Psoas muscle (tissue), 8 donors: ENCODE results near the gene CORO2B. TPM values are rescaled to one million over a fixed set of nuclear protein-coding genes. Genes with fewer than 3 reads are reported as not detected.

Source experiments
- ATAC-seq, 4 donors: fragments of 200-7000 bp; cut with Tn5 transposase; one replicate each; pipeline ENCODE4 v1.9.1; 2020; ENCODE audit warnings: moderate library complexity in 3 of 4, mild to moderate bottlenecking in 2 of 4
- DNase-seq, 2 donors: peaks; one replicate each; pipeline ENCODE4 v3.0.0-alpha.2; 2020
- H3K27ac ChIP-seq: fragments of 200-600 bp; one replicate; pipeline ENCODE4 v1.8.0; 2022
- H3K27me3 ChIP-seq, 3 donors: fragments of 200-600 bp in 1 of 3; one replicate each; pipeline versions ENCODE4 v1.6.1 to v1.8.0; 2013 to 2022; ENCODE audit warnings: low read length in 2 of 3, mild to moderate bottlenecking in 2 of 3, moderate library complexity in 1 of 3; ENCODE audit not compliant: insufficient read depth in 3 of 3
- H3K36me3 ChIP-seq, 2 donors: fragments of 200-600 bp in 1 of 2; one replicate each; pipeline versions ENCODE4 v1.6.1 to v1.8.0; 2013 to 2022; ENCODE audit warnings: low read depth in 1 of 2, mild to moderate bottlenecking in 1 of 2, moderate library complexity in 1 of 2; ENCODE audit not compliant: insufficient read depth in 1 of 2
- H3K4me1 ChIP-seq: fragments of 200-600 bp; one replicate; pipeline ENCODE4 v1.8.0; 2022
- H3K4me3 ChIP-seq: fragments of 200-600 bp; one replicate; pipeline ENCODE4 v1.8.0; 2022; ENCODE audit warnings: mild to moderate bottlenecking
- H3K9me3 ChIP-seq: fragments of 200-600 bp; one replicate; pipeline ENCODE4 v1.8.0; 2022
- CTCF ChIP-seq: fragments of 200-600 bp; IDR thresholded peaks from one replicate; pipeline ENCODE4 v1.8.0; 2022; ENCODE audit warnings: antibody characterized with exemption
- WGBS, 3 donors: extraction: QIAGEN DNeasy Blood & Tissue Kit; methylation state at CpG; one replicate each; pipeline versions ENCODE4 v1.1.6 to v1.1.7; 2013; 5-methylcytosine and 5-hydroxymethylcytosine counted together
- intact Hi-C, 2 donors: fragments of 100-400 bp; cut with DNase I; formaldehyde crosslinking; loops; one replicate each; pipeline versions ENCODE4 v1.11.0 to v1.14.2; 2022
- polyA plus RNA-seq, 3 donors: library from polyadenylated mRNA; stranded (reverse); fragments of 200-250 nt; gene quantifications; one replicate each; pipeline ENCODE4 v1.2.3, GENCODE V29; 2013
- total RNA-seq, 4 donors: library from RNA; stranded (reverse); fragmentation: NEBNext Ultra II Directional in 2 of 4; extraction: Animal tissue kit (Norgen Biotek cat#: 25700) in 2 of 4; gene quantifications; one replicate each; pipeline versions ENCODE4 v1.2.1 to v1.2.4, GENCODE V29; 2021 to 2023
- donor health status: healthy with polysubstance abuse.
- donor health status: DM: no; HTN: no; CAD: no; lungs with moderate emphysema.
- donor health status: Bipolar disorder and iron deficiency.
- donor health status: healthy.
- donor health status: DM: yes; HTN: yes; CAD: no.
- donor health status: DM: no; HTN: no; CAD: no.
- donor health status: DM: no; HTN: no; CAD: no.
- donor health status: DM: yes; HTN: yes; CAD: no.

Gene CORO2B
- total and polyA plus RNA-seq, 7 donors: 1.1 to 3.2 (median 2.0) TPM

DNA sequence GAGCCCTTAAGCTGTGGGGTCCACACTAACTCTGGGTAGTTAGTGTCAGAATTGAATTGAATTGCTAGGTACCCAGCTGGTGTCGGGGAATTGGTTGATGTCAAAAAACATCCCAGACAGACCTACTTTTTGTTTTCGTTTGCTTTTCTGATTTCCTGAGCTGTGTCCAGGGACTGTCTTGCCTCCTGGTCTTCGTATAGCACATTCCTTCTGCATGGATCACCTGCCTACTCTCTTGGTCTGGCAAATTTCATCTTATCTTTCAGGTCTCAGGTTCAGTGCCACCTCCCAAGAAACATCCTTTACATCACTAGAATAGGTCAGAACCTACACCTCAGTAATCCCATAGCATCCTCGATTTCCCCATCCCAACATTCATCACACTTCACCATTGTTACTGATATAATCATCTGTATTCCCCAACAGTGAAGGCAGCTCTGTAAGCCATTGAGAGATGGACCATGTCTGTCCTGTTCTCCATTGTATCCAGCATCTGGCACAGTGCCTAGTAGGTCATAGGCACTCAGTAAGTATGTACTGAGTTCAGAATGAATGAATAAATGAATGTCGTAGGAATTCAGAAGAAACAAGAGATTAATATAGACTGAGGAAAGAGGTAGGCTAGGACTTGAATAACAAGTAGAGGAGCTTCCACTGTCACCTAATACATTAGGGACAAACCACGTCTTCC lies 160.7 kb downstream of the CORO2B start:
- no peak overlapping the region for H3K4me3 ChIP-seq
- no peaks in the 10 kb centered on the region for H3K9me3 ChIP-seq
- DNase-seq (no peak), ATAC-seq (no peak)
- intact Hi-C loops: no loop called here
- no peak for TF ChIP-seq CTCF
- WGBS, 3 donors: 69 to 77% (median 73%) methylated on average over 6 of the region's 6 CpGs
- H3K4me1 ChIP-seq: no peaks in the 10 kb centered on the region
- H3K27me3 ChIP-seq: no peaks in the 10 kb centered on the region
- H3K27ac ChIP-seq: no peak overlapping the region
- no peaks in the 10 kb centered on the region for H3K36me3 ChIP-seq

DNA sequence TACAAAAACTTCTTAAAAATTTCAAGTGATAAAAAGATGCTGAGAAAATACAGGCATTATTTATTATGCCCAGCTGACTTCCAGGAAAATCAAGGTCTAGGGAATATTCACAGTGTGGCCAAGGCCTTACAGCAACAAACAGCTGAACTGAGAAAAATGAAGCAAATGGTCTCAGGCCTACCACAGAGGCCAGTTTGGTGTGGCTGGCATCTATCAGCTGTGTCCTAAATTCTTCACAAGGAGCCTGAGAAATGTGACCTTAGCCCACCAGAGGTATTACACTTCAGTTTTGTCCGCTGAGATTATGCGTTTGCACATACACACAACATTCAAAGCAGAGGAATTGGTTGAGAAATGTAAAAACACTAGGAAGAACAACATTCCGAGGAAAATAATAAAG lies 164.5 kb downstream of the CORO2B start:
- intact Hi-C loops: no loop called here
- Histone ChIP-seq H3K9me3 (no peaks in the 10 kb centered on the region), H3K27ac (no peak overlapping the region), H3K4me1 (no peaks in the 10 kb centered on the region), H3K36me3 (no peaks in the 10 kb centered on the region), H3K27me3 (no peaks in the 10 kb centered on the region), H3K4me3 (no peak overlapping the region)
- DNase-seq (no peak), ATAC-seq (no peak)
- no peak for TF ChIP-seq CTCF
- WGBS, 3 donors: 88 to 90% (median 89%) methylated on average over 3 of the region's 3 CpGs

GRCh38 chr15:68749365-68749764 lies 170.6 kb downstream of the CORO2B start:
- H3K36me3 ChIP-seq: no peaks in the 10 kb centered on the region
- no peak for TF ChIP-seq CTCF
- no peak overlapping the region for H3K4me3 ChIP-seq
- H3K9me3 ChIP-seq: no peaks in the 10 kb centered on the region
- no peaks in the 10 kb centered on the region for H3K4me1 ChIP-seq
- intact Hi-C loops: no loop called here
- no peak for DNase-seq
- no peak overlapping the region for H3K27ac ChIP-seq
- ATAC-seq: no peak
- H3K27me3 ChIP-seq: no peaks in the 10 kb centered on the region
- 59 to 70% (median 67%) methylated on average over 7 of the region's 7 CpGs for WGBS, 3 donors

- H3K36me3 ChIP-seq: no peaks in the 10 kb centered on the region
- H3K4me3 ChIP-seq: no peak overlapping the region
- WGBS, 3 donors: 13 to 30% (median 16%) methylated on average over 2 of the region's 2 CpGs
- intact Hi-C loops: no loop called here
- no peak for ATAC-seq
- DNase-seq: no peak
- H3K9me3 ChIP-seq: no peaks in the 10 kb centered on the region
- no peaks in the 10 kb centered on the region for H3K4me1 ChIP-seq
- H3K27ac ChIP-seq: no peak overlapping the region
- H3K27me3 ChIP-seq: no peaks in the 10 kb centered on the region
- no peak for TF ChIP-seq CTCF
Observed at GRCh38 chr15:68749793-68750192, 171.0 kb downstream of the CORO2B start.

GRCh38 chr15:68751622-68752021 lies 172.8 kb downstream of the CORO2B start:
- Histone ChIP-seq H3K27ac (no peak overlapping the region), H3K4me3 (no peak overlapping the region), H3K27me3 (no peaks in the 10 kb centered on the region), H3K36me3 (no peaks in the 10 kb centered on the region), H3K4me1 (no peaks in the 10 kb centered on the region), H3K9me3 (no peaks in the 10 kb centered on the region)
- TF ChIP-seq CTCF: no peak
- intact Hi-C loops: no loop called here
- DNase-seq: no peak
- ATAC-seq: no peak
